GM23338 (cell line): ENCODE measurements around the gene SPON2. TPM values are rescaled to one million over a fixed set of nuclear protein-coding genes. Genes with fewer than 3 reads are reported as not detected.

Experiments used
- ATAC-seq: fragments of 200-7000 bp; cut with Tn5 transposase; 3 replicates; pipeline ENCODE4 v1.9.1; 2020
- DNase-seq: peaks from one replicate; pipeline ENCODE4 v3.0.0-alpha.2; 2015; ENCODE audit warnings: low spot score
- H2AFZ ChIP-seq: fragments of 200-600 bp; sonication (generic); 2 replicates; pipeline ENCODE4 v1.8.0; 2016; ENCODE audit warnings: antibody characterized with exemption, mild to moderate bottlenecking, moderate library complexity
- H3F3A ChIP-seq: fragments of 200-600 bp; sonication (generic); replicated peaks from 2 replicates; pipeline ENCODE4 v1.8.0; 2017; ENCODE audit warnings: antibody characterized with exemption, mixed run types, low read depth
- H3K27ac ChIP-seq: fragments of 200-600 bp; sonication (generic); 2 replicates; pipeline ENCODE4 v1.6.1; 2016; ENCODE audit warnings: low read depth
- H3K27me3 ChIP-seq: fragments of 200-600 bp; sonication (generic); 2 replicates; pipeline ENCODE4 v1.8.0; 2016; ENCODE audit warnings: mild to moderate bottlenecking, mixed run types, moderate library complexity; ENCODE audit not compliant: insufficient read depth
- H3K36me3 ChIP-seq: fragments of 200-600 bp; sonication (generic); 2 replicates; pipeline ENCODE4 v1.8.0; 2016; ENCODE audit warnings: mild to moderate bottlenecking; ENCODE audit not compliant: insufficient read depth
- H3K4me1 ChIP-seq: fragments of 200-600 bp; sonication (generic); 2 replicates; pipeline ENCODE4 v1.8.0; 2016; ENCODE audit warnings: mild to moderate bottlenecking, moderate library complexity; ENCODE audit not compliant: insufficient read depth
- H3K4me2 ChIP-seq: fragments of 200-600 bp; sonication (generic); 2 replicates; pipeline ENCODE4 v1.7.1; 2017; ENCODE audit warnings: mixed run types
- H3K4me3 ChIP-seq: fragments of 200-600 bp; sonication (generic); 2 replicates; pipeline ENCODE4 v1.6.1; 2016; ENCODE audit warnings: mixed run types
- H3K79me2 ChIP-seq: fragments of 200-600 bp; sonication (generic); replicated peaks from 2 replicates; pipeline ENCODE4 v1.8.0; 2017; ENCODE audit warnings: mild to moderate bottlenecking; ENCODE audit not compliant: insufficient read depth
- H3K9me2 ChIP-seq: fragments of 200-600 bp; sonication (generic); 2 replicates; pipeline ENCODE4 v1.8.0; 2017; ENCODE audit not compliant: insufficient read depth
- H4K20me1 ChIP-seq: fragments of 200-600 bp; sonication (generic); replicated peaks from 2 replicates; pipeline ENCODE4 v1.8.0; 2017; ENCODE audit warnings: mild to moderate bottlenecking; ENCODE audit not compliant: insufficient read depth
- H3K27ac Mint-ChIP-seq: 2 replicates; pipeline ENCODE4 v1.8.0; 2020; ENCODE audit warnings: inconsistent platforms, mild to moderate bottlenecking, moderate library complexity, mixed read lengths
- H3K27me3 Mint-ChIP-seq: 3 replicates; pipeline ENCODE4 v1.8.0; 2022; ENCODE audit warnings: low read depth, mild to moderate bottlenecking, moderate library complexity, mixed read lengths, inconsistent platforms; ENCODE audit not compliant: insufficient read depth, poor library complexity
- H3K36me3 Mint-ChIP-seq: 3 replicates; pipeline ENCODE4 v1.8.0; 2021; ENCODE audit warnings: low read depth, mild to moderate bottlenecking, inconsistent platforms, moderate library complexity, mixed read lengths
- H3K4me1 Mint-ChIP-seq: 3 replicates; pipeline ENCODE4 v1.8.0; 2020; ENCODE audit warnings: mild to moderate bottlenecking, inconsistent platforms, mixed read lengths
- H3K4me3 Mint-ChIP-seq: 3 replicates; pipeline ENCODE4 v1.8.0; 2021; ENCODE audit warnings: moderate library complexity, mild to moderate bottlenecking, inconsistent platforms, mixed read lengths
- H3K9me3 Mint-ChIP-seq: 3 replicates; pipeline ENCODE4 v1.8.0; 2020; ENCODE audit warnings: moderate library complexity, mild to moderate bottlenecking, inconsistent platforms, mixed read lengths
- CREB1 ChIP-seq: fragments of 250-450 bp; sonication (Bioruptor Pico); IDR thresholded peaks from 2 replicates; pipeline ENCODE4 v1.5.0; 2020; ENCODE audit warnings: low read depth, mild to moderate bottlenecking, moderate library complexity
- EZH2 ChIP-seq: fragments of 200-600 bp; sonication (generic); IDR thresholded peaks from one replicate; pipeline ENCODE4 v1.8.0; 2017; ENCODE audit warnings: antibody characterized with exemption, mild to moderate bottlenecking, low read depth; ENCODE audit not compliant: unreplicated experiment
- EZH2phosphoT487 ChIP-seq: fragments of 200-600 bp; sonication (generic); IDR thresholded peaks from one replicate; pipeline ENCODE4 v1.8.1; 2018; ENCODE audit warnings: antibody characterized with exemption; ENCODE audit not compliant: unreplicated experiment
- JUNB ChIP-seq: IDR thresholded peaks from one replicate; pipeline ENCODE4 v1.6.1; 2016; ENCODE audit warnings: antibody characterized with exemption; ENCODE audit not compliant: unreplicated experiment
- NANOG ChIP-seq: IDR thresholded peaks from 2 replicates; pipeline ENCODE4 v1.6.1; 2016; ENCODE audit warnings: antibody characterized with exemption, borderline replicate concordance
- POLR2AphosphoS5 ChIP-seq: IDR thresholded peaks from 2 replicates; pipeline ENCODE4 v1.6.1; 2016; ENCODE audit warnings: antibody characterized with exemption, low read depth
- STAT1 ChIP-seq: IDR thresholded peaks from one replicate; pipeline ENCODE4 v1.6.1; 2016; ENCODE audit warnings: antibody characterized with exemption; ENCODE audit not compliant: unreplicated experiment
- polyA plus RNA-seq: library from polyadenylated mRNA; unstranded; fragments of >200 nt; fragmentation: Nextera tagmentation; extraction: Ambion mirVana; gene quantifications from 2 replicates; pipeline ENCODE4 v1.2.1, GENCODE V29; 2016
- total RNA-seq: library from RNA; depleted of rRNA; stranded (reverse); fragments of >200 nt; shearing (Covaris generic); gene quantifications from 2 replicates; pipeline ENCODE4 v1.2.3, GENCODE V29; 2014
- TF ChIP-seq, protein P1 (sequence below): fragments of 250-450 bp; sonication (Bioruptor Pico); IDR thresholded peaks from 2 replicates; pipeline ENCODE4 v1.5.0; 2020; ENCODE audit warnings: mild to moderate bottlenecking, moderate library complexity
- TF ChIP-seq, protein P2 (sequence below): IDR thresholded peaks from one replicate; pipeline ENCODE4 v1.6.1; 2018; ENCODE audit warnings: antibody characterized with exemption; ENCODE audit not compliant: unreplicated experiment
- TF ChIP-seq, protein P3 (sequence below), 2 experiments: fragments of 200-600 bp in 1 of 2; sonication (generic) in 1 of 2; conservative IDR thresholded peaks; 2 replicates each; pipeline versions ENCODE4 v1.5.1 to v1.6.1; 2016 to 2017; ENCODE audit warnings: antibody characterized with exemption in 2 of 2, low read depth in 2 of 2, mild to moderate bottlenecking in 2 of 2, moderate library complexity in 1 of 2

SPON2 gene
- total and polyA plus RNA-seq, 2 experiments from 2014 or later = 2.1 to 2.4 TPM

DNA sequence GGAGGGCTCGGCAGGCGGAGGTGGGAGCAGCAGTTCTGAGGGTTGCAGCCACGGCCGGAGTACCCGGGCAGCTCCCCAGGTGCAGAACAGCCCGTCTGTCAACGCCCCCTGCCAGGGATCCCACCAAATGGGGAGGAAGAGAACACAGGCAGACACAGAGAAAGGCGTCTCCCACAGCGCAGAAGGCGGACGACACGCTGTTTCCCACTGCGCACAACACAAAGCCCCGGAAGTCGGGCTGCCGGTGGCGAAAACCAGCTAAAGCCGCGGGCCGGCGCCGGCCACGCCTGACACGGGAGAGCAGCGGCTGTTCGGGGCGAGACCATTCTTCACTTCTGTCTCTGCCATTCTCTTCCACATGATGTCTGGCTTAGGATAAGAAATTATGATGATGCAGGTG lies 45.0 kb upstream of the SPON2 start:
- H3K4me3 ChIP-seq = no peak overlapping the region
- H3K27me3 ChIP-seq = no peaks in the 10 kb centered on the region
- no peaks in the 10 kb centered on the region; the same call in 1 of the 2 replicates for H3K79me2 ChIP-seq
- peaks cover 35% of the 10 kb centered on the region for H3K36me3 Mint-ChIP-seq
- peaks cover 7% of the 10 kb centered on the region for H3K27me3 Mint-ChIP-seq
- no peak overlapping the region for H3K27ac ChIP-seq
- H3K4me3 Mint-ChIP-seq = no peak overlapping the region
- no peaks in the 10 kb centered on the region; the same call in 1 of the 2 replicates for H3K36me3 ChIP-seq
- no peak for TF ChIP-seq CREB1 (CRISPR knock-in tag)
- TF ChIP-seq, protein P1, sequence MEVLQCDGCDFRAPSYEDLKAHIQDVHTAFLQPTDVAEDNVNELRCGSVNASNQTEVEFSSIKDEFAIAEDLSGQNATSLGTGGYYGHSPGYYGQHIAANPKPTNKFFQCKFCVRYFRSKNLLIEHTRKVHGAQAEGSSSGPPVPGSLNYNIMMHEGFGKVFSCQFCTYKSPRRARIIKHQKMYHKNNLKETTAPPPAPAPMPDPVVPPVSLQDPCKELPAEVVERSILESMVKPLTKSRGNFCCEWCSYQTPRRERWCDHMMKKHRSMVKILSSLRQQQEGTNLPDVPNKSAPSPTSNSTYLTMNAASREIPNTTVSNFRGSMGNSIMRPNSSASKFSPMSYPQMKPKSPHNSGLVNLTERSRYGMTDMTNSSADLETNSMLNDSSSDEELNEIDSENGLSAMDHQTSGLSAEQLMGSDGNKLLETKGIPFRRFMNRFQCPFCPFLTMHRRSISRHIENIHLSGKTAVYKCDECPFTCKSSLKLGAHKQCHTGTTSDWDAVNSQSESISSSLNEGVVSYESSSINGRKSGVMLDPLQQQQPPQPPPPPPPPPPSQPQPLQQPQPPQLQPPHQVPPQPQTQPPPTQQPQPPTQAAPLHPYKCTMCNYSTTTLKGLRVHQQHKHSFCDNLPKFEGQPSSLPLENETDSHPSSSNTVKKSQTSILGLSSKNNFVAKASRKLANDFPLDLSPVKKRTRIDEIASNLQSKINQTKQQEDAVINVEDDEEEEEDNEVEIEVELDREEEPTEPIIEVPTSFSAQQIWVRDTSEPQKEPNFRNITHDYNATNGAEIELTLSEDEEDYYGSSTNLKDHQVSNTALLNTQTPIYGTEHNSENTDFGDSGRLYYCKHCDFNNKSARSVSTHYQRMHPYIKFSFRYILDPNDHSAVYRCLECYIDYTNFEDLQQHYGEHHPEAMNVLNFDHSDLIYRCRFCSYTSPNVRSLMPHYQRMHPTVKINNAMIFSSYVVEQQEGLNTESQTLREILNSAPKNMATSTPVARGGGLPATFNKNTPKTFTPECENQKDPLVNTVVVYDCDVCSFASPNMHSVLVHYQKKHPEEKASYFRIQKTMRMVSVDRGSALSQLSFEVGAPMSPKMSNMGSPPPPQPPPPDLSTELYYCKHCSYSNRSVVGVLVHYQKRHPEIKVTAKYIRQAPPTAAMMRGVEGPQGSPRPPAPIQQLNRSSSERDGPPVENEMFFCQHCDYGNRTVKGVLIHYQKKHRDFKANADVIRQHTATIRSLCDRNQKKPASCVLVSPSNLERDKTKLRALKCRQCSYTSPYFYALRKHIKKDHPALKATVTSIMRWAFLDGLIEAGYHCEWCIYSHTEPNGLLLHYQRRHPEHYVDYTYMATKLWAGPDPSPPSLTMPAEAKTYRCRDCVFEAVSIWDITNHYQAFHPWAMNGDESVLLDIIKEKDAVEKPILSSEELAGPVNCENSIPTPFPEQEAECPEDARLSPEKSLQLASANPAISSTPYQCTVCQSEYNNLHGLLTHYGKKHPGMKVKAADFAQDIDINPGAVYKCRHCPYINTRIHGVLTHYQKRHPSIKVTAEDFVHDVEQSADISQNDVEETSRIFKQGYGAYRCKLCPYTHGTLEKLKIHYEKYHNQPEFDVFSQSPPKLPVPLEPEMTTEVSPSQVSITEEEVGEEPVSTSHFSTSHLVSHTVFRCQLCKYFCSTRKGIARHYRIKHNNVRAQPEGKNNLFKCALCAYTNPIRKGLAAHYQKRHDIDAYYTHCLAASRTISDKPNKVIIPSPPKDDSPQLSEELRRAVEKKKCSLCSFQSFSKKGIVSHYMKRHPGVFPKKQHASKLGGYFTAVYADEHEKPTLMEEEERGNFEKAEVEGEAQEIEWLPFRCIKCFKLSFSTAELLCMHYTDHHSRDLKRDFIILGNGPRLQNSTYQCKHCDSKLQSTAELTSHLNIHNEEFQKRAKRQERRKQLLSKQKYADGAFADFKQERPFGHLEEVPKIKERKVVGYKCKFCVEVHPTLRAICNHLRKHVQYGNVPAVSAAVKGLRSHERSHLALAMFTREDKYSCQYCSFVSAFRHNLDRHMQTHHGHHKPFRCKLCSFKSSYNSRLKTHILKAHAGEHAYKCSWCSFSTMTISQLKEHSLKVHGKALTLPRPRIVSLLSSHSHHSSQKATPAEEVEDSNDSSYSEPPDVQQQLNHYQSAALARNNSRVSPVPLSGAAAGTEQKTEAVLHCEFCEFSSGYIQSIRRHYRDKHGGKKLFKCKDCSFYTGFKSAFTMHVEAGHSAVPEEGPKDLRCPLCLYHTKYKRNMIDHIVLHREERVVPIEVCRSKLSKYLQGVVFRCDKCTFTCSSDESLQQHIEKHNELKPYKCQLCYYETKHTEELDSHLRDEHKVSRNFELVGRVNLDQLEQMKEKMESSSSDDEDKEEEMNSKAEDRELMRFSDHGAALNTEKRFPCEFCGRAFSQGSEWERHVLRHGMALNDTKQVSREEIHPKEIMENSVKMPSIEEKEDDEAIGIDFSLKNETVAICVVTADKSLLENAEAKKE (CRISPR knock-in tag) = no peak
- TF ChIP-seq NANOG = no peak
- TF ChIP-seq POLR2AphosphoS5 = no peak
- no peak for TF ChIP-seq STAT1
- TF ChIP-seq, protein P2, sequence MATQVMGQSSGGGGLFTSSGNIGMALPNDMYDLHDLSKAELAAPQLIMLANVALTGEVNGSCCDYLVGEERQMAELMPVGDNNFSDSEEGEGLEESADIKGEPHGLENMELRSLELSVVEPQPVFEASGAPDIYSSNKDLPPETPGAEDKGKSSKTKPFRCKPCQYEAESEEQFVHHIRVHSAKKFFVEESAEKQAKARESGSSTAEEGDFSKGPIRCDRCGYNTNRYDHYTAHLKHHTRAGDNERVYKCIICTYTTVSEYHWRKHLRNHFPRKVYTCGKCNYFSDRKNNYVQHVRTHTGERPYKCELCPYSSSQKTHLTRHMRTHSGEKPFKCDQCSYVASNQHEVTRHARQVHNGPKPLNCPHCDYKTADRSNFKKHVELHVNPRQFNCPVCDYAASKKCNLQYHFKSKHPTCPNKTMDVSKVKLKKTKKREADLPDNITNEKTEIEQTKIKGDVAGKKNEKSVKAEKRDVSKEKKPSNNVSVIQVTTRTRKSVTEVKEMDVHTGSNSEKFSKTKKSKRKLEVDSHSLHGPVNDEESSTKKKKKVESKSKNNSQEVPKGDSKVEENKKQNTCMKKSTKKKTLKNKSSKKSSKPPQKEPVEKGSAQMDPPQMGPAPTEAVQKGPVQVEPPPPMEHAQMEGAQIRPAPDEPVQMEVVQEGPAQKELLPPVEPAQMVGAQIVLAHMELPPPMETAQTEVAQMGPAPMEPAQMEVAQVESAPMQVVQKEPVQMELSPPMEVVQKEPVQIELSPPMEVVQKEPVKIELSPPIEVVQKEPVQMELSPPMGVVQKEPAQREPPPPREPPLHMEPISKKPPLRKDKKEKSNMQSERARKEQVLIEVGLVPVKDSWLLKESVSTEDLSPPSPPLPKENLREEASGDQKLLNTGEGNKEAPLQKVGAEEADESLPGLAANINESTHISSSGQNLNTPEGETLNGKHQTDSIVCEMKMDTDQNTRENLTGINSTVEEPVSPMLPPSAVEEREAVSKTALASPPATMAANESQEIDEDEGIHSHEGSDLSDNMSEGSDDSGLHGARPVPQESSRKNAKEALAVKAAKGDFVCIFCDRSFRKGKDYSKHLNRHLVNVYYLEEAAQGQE = no peak
- TF ChIP-seq JUNB = no peak
- TF ChIP-seq EZH2phosphoT487 = no peak
- TF ChIP-seq EZH2 = no peak
- TF ChIP-seq, protein P3, sequence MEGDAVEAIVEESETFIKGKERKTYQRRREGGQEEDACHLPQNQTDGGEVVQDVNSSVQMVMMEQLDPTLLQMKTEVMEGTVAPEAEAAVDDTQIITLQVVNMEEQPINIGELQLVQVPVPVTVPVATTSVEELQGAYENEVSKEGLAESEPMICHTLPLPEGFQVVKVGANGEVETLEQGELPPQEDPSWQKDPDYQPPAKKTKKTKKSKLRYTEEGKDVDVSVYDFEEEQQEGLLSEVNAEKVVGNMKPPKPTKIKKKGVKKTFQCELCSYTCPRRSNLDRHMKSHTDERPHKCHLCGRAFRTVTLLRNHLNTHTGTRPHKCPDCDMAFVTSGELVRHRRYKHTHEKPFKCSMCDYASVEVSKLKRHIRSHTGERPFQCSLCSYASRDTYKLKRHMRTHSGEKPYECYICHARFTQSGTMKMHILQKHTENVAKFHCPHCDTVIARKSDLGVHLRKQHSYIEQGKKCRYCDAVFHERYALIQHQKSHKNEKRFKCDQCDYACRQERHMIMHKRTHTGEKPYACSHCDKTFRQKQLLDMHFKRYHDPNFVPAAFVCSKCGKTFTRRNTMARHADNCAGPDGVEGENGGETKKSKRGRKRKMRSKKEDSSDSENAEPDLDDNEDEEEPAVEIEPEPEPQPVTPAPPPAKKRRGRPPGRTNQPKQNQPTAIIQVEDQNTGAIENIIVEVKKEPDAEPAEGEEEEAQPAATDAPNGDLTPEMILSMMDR (conservative IDR thresholded peaks at IDR 0.05; ENCODE audit: low read depth in 2 of 2) = no peak
- no peaks in the 10 kb centered on the region; the same call in 2 of the 3 replicates for H3K4me1 Mint-ChIP-seq
- DNase-seq = no peak
- no peak overlapping the region for H3K4me2 ChIP-seq
- H3K27ac Mint-ChIP-seq = no peak overlapping the region
- ATAC-seq = no peak
- H3F3A ChIP-seq = no peaks in the 10 kb centered on the region
- no peaks in the 10 kb centered on the region for H3K4me1 ChIP-seq
- no peaks in the 10 kb centered on the region for H3K9me2 ChIP-seq
- peaks cover 14% of the 10 kb centered on the region; the same call in 1 of the 2 replicates for H4K20me1 ChIP-seq
- no peaks in the 10 kb centered on the region for H3K9me3 Mint-ChIP-seq
- no peak overlapping the region for H2AFZ ChIP-seq
